Measurements from ENCODE around the gene TMEM165.
"Not testable (repeated sequence)": the region's sequence is repeated elsewhere in the genome, so short reads cannot be mapped to it uniquely, and the experiment has no call there.

GRCh38 chr4:55350870-55351269 is 44.9 kb upstream of the TMEM165 start:
- TF ChIP-seq CTCF (IDR thresholded peaks at IDR 0.05; ENCODE audit: poor library complexity, severe bottlenecking); EP300 (conservative IDR thresholded peaks at IDR 0.05; ENCODE audit: poor library complexity, severe bottlenecking); POLR2AphosphoS5 (IDR thresholded peaks at IDR 0.05); TAF1 (IDR thresholded peaks at IDR 0.05; ENCODE audit: low read depth); MXI1 (conservative IDR thresholded peaks at IDR 0.05; ENCODE audit: poor library complexity, severe bottlenecking): not testable (repeated sequence)
